ENCODE data around the gene SPG11. TPM values are rescaled to one million over a fixed set of nuclear protein-coding genes. Genes with fewer than 3 reads are reported as not detected.
A peak's percentile ranks its signal among the peaks of the same experiment; 100 is the strongest.

Gene SPG11
- total and polyA plus RNA-seq, 10 of the 15 experiments (the other 5 are each of a cell fraction or from before 2014, with no cell fraction given) = 22.1 to 85.1 (median 47.2) TPM

DNA sequence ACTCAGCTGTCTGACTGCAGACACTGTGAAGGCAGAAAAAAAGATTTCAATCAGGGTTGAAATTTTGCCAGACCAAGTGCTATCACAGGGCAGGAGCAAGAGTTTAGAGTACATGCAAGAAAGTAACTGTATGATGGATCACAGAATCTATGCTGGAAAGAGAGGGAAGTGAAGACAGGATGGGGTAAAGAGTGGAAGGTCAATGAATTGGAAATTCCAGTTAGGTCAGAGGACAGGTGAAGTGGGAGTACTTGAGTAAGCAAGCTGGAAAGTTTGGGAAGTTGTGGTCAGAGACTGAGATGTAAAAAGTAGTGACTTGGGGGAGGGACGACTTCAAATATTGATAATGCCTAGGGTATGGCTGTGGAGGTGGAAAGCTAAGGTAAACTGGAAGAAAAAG, 7.2 kb downstream of the SPG11 start:
- TF ChIP-seq SMC3 (IDR thresholded peaks at IDR 0.05; ENCODE audit: borderline replicate concordance, low read length) = no peak
- TF ChIP-seq ETV6 (conservative IDR thresholded peaks at IDR 0.05 in 1 of 2, IDR thresholded peaks at IDR 0.05 in 1 of 2; ENCODE audit: borderline replicate concordance in 1 of 2, low read depth in 1 of 2) = no peak
- TF ChIP-seq, protein P1, sequence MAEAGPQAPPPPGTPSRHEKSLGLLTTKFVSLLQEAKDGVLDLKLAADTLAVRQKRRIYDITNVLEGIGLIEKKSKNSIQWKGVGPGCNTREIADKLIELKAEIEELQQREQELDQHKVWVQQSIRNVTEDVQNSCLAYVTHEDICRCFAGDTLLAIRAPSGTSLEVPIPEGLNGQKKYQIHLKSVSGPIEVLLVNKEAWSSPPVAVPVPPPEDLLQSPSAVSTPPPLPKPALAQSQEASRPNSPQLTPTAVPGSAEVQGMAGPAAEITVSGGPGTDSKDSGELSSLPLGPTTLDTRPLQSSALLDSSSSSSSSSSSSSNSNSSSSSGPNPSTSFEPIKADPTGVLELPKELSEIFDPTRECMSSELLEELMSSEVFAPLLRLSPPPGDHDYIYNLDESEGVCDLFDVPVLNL (IDR thresholded peaks at IDR 0.05; ENCODE audit: low read depth, low read length) = no peak
- TF ChIP-seq, protein P2, sequence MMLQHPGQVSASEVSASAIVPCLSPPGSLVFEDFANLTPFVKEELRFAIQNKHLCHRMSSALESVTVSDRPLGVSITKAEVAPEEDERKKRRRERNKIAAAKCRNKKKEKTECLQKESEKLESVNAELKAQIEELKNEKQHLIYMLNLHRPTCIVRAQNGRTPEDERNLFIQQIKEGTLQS (IDR thresholded peaks at IDR 0.05; ENCODE audit: borderline replicate concordance, extremely low read depth, low read depth, low read length) = no peak
- no peak for TF ChIP-seq STAT1 (conservative IDR thresholded peaks at IDR 0.05)
- no peak for TF ChIP-seq RAD51 (IDR thresholded peaks at IDR 0.05)
- no peak for TF ChIP-seq SIN3A (IDR thresholded peaks at IDR 0.05; ENCODE audit: low read depth, low read length)
- no peak for TF ChIP-seq SUPT20H (IDR thresholded peaks at IDR 0.05; ENCODE audit: borderline replicate concordance, control insufficient read depth, low read depth, low read length)
- no peak for TF ChIP-seq CBFB (IDR thresholded peaks at IDR 0.05; ENCODE audit: low read depth)
- TF ChIP-seq BCL11A (IDR thresholded peaks at IDR 0.05; ENCODE audit: low read depth, low read length) = no peak
- TF ChIP-seq TARDBP (IDR thresholded peaks at IDR 0.05; ENCODE audit: borderline replicate concordance) = no peak
- TF ChIP-seq, protein P3, sequence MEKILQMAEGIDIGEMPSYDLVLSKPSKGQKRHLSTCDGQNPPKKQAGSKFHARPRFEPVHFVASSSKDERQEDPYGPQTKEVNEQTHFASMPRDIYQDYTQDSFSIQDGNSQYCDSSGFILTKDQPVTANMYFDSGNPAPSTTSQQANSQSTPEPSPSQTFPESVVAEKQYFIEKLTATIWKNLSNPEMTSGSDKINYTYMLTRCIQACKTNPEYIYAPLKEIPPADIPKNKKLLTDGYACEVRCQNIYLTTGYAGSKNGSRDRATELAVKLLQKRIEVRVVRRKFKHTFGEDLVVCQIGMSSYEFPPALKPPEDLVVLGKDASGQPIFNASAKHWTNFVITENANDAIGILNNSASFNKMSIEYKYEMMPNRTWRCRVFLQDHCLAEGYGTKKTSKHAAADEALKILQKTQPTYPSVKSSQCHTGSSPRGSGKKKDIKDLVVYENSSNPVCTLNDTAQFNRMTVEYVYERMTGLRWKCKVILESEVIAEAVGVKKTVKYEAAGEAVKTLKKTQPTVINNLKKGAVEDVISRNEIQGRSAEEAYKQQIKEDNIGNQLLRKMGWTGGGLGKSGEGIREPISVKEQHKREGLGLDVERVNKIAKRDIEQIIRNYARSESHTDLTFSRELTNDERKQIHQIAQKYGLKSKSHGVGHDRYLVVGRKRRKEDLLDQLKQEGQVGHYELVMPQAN (conservative IDR thresholded peaks at IDR 0.05) = no peak
- no peak for TF ChIP-seq GATAD2B (conservative IDR thresholded peaks at IDR 0.05; ENCODE audit: low read depth)
- TF ChIP-seq, protein P4, sequence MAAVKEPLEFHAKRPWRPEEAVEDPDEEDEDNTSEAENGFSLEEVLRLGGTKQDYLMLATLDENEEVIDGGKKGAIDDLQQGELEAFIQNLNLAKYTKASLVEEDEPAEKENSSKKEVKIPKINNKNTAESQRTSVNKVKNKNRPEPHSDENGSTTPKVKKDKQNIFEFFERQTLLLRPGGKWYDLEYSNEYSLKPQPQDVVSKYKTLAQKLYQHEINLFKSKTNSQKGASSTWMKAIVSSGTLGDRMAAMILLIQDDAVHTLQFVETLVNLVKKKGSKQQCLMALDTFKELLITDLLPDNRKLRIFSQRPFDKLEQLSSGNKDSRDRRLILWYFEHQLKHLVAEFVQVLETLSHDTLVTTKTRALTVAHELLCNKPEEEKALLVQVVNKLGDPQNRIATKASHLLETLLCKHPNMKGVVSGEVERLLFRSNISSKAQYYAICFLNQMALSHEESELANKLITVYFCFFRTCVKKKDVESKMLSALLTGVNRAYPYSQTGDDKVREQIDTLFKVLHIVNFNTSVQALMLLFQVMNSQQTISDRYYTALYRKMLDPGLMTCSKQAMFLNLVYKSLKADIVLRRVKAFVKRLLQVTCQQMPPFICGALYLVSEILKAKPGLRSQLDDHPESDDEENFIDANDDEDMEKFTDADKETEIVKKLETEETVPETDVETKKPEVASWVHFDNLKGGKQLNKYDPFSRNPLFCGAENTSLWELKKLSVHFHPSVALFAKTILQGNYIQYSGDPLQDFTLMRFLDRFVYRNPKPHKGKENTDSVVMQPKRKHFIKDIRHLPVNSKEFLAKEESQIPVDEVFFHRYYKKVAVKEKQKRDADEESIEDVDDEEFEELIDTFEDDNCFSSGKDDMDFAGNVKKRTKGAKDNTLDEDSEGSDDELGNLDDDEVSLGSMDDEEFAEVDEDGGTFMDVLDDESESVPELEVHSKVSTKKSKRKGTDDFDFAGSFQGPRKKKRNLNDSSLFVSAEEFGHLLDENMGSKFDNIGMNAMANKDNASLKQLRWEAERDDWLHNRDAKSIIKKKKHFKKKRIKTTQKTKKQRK (IDR thresholded peaks at IDR 0.05; ENCODE audit: low read depth, low read length) = no peak
- Histone ChIP-seq H3K9me3 (replicated peaks; ENCODE audit: control insufficient read depth, insufficient read depth, low read length) (no peaks in the 10 kb centered on the region), H3K79me2 (ENCODE audit: control insufficient read depth, insufficient read depth, low read length) (peaks cover 13% of the 10 kb centered on the region), H3K4me1 (ENCODE audit: control insufficient read depth, insufficient read depth, low read length) (no peaks in the 10 kb centered on the region), H3K27ac (ENCODE audit: control insufficient read depth, insufficient read depth) (no peak overlapping the region), H3K27me3 (replicated peaks in 1 of 2; ENCODE audit: control insufficient read depth in 2 of 2, insufficient read depth in 2 of 2, low read length in 1 of 2) (no peaks in the 10 kb centered on the region; a peak in 1 of 4 replicates), H4K20me1 (ENCODE audit: control insufficient read depth, insufficient read depth) (no peaks in the 10 kb centered on the region), H3K4me3 (no peak overlapping the region), H3K36me3 (ENCODE audit: control insufficient read depth in 2 of 2, insufficient read depth in 2 of 2, low read length in 1 of 2) (peaks cover 2 to 13% of the 10 kb centered on the region in 2 experiments; a peak in 3 of 4 replicates), H3K9ac (ENCODE audit: control insufficient read depth, insufficient read depth, low read length) (no peak overlapping the region), H2AFZ (ENCODE audit: control insufficient read depth, low read depth, low read length) (no peak overlapping the region), H3K4me2 (ENCODE audit: control insufficient read depth, insufficient read depth) (no peak overlapping the region)
- ATAC-seq (no peak), DNase-seq (ENCODE audit: low read depth, low spot score) (no peak), FAIRE-seq (peak; percentile 57)
- intact Hi-C loops (cut with micrococcal nuclease; ENCODE audit: unreplicated experiment) = no loop called here
- ChIA-PET RAD21 (ENCODE audit: unreplicated experiment) (interaction anchor here (0.6 to 18.1 kb wide), 3 partner anchors 72 to 203 kb away, joined by 3 to 680 read pairs (median 4); partner anchors contain the start of gene TRIM69), SMC1A (ENCODE audit: uncharacterized antibody, unreplicated experiment) (interaction anchor here (0.6 to 12.4 kb wide), 8 partner anchors 8 to 80 kb away, joined by 3 to 383 read pairs (median 3); partner anchors contain the start of gene TRIM69), POLR2A (interaction anchor here (0.9 to 1.0 kb wide), 2 partner anchors 28 to 82 kb away, joined by 3 read pairs; no protein-coding TSS in a partner anchor), CTCF (interaction anchor here (0.7 to 4.0 kb wide), 8 partner anchors 18 to 82 kb away, joined by 3 to 18 read pairs (median 4); partner anchors contain the start of gene TRIM69)
- in situ Hi-C loops (cut with MboI) = no loop called here
- 92% methylated on average over 1 of the region's 1 CpG for WGBS (ENCODE audit: insufficient coverage, insufficient replicate concordance, low lambda C conversion rate, missing lambda C conversion rate)
- no TSS peak for BruUV-seq (replicated peaks)
